ENCODE measurements around the gene PTPRT. TPM values are rescaled to one million over a fixed set of nuclear protein-coding genes. Genes with fewer than 3 reads are reported as not detected.

PTPRT gene
- polyA plus RNA-seq, 2 of the 4 experiments (the other 2 are of a cell fraction), result not detected

DNA sequence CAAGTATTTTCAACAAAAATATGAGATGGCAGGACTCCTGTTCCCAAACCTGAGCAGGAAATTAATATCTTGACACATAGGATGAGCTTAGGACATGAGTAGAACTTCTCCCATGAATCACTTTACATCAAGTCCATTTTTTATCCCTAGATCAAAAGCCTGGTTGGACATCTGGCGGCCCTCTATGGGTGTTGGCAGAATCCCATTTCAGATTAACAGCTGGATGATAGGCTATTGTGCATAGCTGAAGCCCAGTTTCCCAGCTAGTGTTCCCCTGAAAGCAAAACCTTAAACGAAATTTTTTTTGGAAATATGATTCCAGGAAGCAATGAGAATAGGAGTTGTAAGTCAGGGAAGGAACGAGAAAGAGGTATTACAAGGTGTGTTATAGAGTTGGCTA lies 1122.1 kb downstream of the PTPRT start:
- no peak for FAIRE-seq
- 0% methylated on average over 3 of the region's 3 CpGs for WGBS (ENCODE audit: missing lambda C conversion rate)
- no peak for ATAC-seq

DNA sequence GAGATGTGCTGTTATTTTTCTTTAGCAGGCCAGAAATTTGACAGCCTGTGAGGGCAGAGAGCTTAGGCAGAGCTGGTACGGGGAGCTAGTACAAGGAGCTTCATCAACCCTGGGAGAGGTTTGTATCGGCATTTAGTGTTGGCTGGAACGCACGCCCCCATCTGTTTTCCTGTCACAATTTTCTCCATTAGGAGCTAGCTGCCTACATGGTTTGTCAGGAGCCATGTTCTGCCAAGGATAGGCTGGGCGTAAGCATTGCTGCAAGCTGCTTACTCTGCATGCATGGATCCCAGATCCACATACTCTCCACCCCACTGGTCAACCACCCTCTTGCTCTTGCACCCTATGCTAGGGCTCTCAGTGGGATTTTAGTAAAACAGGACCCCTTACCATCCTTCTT lies 1122.5 kb downstream of the PTPRT start:
- H3K9me3 ChIP-seq, result no peaks in the 10 kb centered on the region
- WGBS (ENCODE audit: missing lambda C conversion rate), result 2% methylated on average over 5 of the region's 5 CpGs
- no peak overlapping the region for H3K4me3 ChIP-seq
- FAIRE-seq, result no peak
- no peak overlapping the region for H3K27ac ChIP-seq
- H3K4me2 ChIP-seq, result no peak overlapping the region
- H3K4me1 ChIP-seq, result no peaks in the 10 kb centered on the region
- CTCF ChIA-PET, result no interaction called here
- TF ChIP-seq BHLHE40 (IDR thresholded peaks at IDR 0.05; ENCODE audit: low read depth, low read length) (no peak), CHD4 (IDR thresholded peaks at IDR 0.05; ENCODE audit: borderline replicate concordance) (no peak), EHF (CRISPR knock-in tag; IDR thresholded peaks at IDR 0.05) (no peak), ZSCAN20 (CRISPR knock-in tag; IDR thresholded peaks at IDR 0.05) (no peak), CHD2 (IDR thresholded peaks at IDR 0.05; ENCODE audit: low read length, partially characterized antibody) (no peak), HOXA7 (CRISPR knock-in tag; IDR thresholded peaks at IDR 0.05) (no peak), TFCP2L1 (CRISPR knock-in tag; IDR thresholded peaks at IDR 0.05) (no peak)
- ATAC-seq, result no peak
- POLR2A ChIA-PET, result no interaction called here
- DNase-seq (ENCODE audit: low read depth in 1 of 2, low spot score in 1 of 2), result no peak

More for the DNA sequence above, 1122.1 kb downstream of the PTPRT start:
- H3K4me3 ChIP-seq, result no peak overlapping the region
- H3K9me3 ChIP-seq, result no peaks in the 10 kb centered on the region
- CTCF ChIA-PET, result no interaction called here
- TF ChIP-seq NPAS2 (CRISPR knock-in tag; IDR thresholded peaks at IDR 0.05; ENCODE audit: borderline replicate concordance), result no peak
- TF ChIP-seq, protein P1, sequence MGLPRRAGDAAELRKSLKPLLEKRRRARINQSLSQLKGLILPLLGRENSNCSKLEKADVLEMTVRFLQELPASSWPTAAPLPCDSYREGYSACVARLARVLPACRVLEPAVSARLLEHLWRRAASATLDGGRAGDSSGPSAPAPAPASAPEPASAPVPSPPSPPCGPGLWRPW (IDR thresholded peaks at IDR 0.05), result no peak
- no peak for TF ChIP-seq HDAC2 (IDR thresholded peaks at IDR 0.05)
- TF ChIP-seq, protein P2, sequence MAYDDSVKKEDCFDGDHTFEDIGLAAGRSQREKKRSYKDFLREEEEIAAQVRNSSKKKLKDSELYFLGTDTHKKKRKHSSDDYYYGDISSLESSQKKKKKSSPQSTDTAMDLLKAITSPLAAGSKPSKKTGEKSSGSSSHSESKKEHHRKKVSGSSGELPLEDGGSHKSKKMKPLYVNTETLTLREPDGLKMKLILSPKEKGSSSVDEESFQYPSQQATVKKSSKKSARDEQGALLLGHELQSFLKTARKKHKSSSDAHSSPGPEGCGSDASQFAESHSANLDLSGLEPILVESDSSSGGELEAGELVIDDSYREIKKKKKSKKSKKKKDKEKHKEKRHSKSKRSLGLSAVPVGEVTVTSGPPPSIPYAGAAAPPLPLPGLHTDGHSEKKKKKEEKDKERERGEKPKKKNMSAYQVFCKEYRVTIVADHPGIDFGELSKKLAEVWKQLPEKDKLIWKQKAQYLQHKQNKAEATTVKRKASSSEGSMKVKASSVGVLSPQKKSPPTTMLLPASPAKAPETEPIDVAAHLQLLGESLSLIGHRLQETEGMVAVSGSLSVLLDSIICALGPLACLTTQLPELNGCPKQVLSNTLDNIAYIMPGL (CRISPR knock-in tag; IDR thresholded peaks at IDR 0.05; ENCODE audit: borderline replicate concordance), result no peak
- TF ChIP-seq ZFP36 (IDR thresholded peaks at IDR 0.05; ENCODE audit: borderline replicate concordance, partially characterized antibody), result no peak
- TF ChIP-seq MYC (IDR thresholded peaks at IDR 0.05; ENCODE audit: borderline replicate concordance, low read length), result no peak
- no peak for TF ChIP-seq ESRRA (IDR thresholded peaks at IDR 0.05; ENCODE audit: borderline replicate concordance, low read length)
- TF ChIP-seq, protein P3, sequence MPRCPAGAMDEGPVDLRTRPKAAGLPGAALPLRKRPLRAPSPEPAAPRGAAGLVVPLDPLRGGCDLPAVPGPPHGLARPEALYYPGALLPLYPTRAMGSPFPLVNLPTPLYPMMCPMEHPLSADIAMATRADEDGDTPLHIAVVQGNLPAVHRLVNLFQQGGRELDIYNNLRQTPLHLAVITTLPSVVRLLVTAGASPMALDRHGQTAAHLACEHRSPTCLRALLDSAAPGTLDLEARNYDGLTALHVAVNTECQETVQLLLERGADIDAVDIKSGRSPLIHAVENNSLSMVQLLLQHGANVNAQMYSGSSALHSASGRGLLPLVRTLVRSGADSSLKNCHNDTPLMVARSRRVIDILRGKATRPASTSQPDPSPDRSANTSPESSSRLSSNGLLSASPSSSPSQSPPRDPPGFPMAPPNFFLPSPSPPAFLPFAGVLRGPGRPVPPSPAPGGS (IDR thresholded peaks at IDR 0.05), result no peak
- TF ChIP-seq, protein P4, sequence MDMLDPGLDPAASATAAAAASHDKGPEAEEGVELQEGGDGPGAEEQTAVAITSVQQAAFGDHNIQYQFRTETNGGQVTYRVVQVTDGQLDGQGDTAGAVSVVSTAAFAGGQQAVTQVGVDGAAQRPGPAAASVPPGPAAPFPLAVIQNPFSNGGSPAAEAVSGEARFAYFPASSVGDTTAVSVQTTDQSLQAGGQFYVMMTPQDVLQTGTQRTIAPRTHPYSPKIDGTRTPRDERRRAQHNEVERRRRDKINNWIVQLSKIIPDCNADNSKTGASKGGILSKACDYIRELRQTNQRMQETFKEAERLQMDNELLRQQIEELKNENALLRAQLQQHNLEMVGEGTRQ (IDR thresholded peaks at IDR 0.05), result no peak
- TF ChIP-seq RFX5 (IDR thresholded peaks at IDR 0.05), result no peak
- no peak for TF ChIP-seq GATA3 (IDR thresholded peaks at IDR 0.05; ENCODE audit: borderline replicate concordance)
- no peak for TF ChIP-seq EP300 (IDR thresholded peaks at IDR 0.05)
- no peak for TF ChIP-seq ZC3H11A (IDR thresholded peaks at IDR 0.05)
- no peak for TF ChIP-seq POLR2A (IDR thresholded peaks at IDR 0.05; ENCODE audit: low read length)
- TF ChIP-seq FOXS1 (CRISPR knock-in tag; IDR thresholded peaks at IDR 0.05), result no peak
- no peak for TF ChIP-seq KDM5A (IDR thresholded peaks at IDR 0.05)
- no peak for TF ChIP-seq NR3C1 (IDR thresholded peaks at IDR 0.05)
- TF ChIP-seq CHD2 (IDR thresholded peaks at IDR 0.05; ENCODE audit: low read length, partially characterized antibody), result no peak
- POLR2A ChIA-PET, result no interaction called here
- H3K4me1 ChIP-seq, result no peaks in the 10 kb centered on the region
- DNase-seq (ENCODE audit: low read depth in 1 of 2, low spot score in 1 of 2), result no peak
- no peak overlapping the region for H3K4me2 ChIP-seq
- no peak overlapping the region for H3K27ac ChIP-seq

All from A549 (cell line).